Neuronal stem cell (in vitro differentiated cells): Measurements from ENCODE around the gene RNF32.

Experiments used
- DNase-seq: peaks from one replicate; pipeline ENCODE4 v3.0.0-alpha.2; 2013; ENCODE audit warnings: low spot score
- H2AFZ ChIP-seq: one replicate; pipeline ENCODE4 v1.6.1; 2013; ENCODE audit warnings: mild to moderate bottlenecking, low read length, inconsistent platforms
- H2AK5ac ChIP-seq: 2 replicates; pipeline ENCODE4 v1.6.1; 2013; ENCODE audit warnings: low read depth, mild to moderate bottlenecking, inconsistent platforms, low read length, moderate library complexity, mixed read lengths
- H2BK120ac ChIP-seq: 2 replicates; pipeline ENCODE4 v1.6.1; 2013; ENCODE audit warnings: low read depth, mild to moderate bottlenecking, inconsistent platforms, low read length, moderate library complexity, mixed read lengths
- H2BK12ac ChIP-seq: one replicate; pipeline ENCODE4 v1.6.1; 2013; ENCODE audit warnings: low read length, inconsistent platforms
- H2BK15ac ChIP-seq: 2 replicates; pipeline ENCODE4 v1.6.1; 2013; ENCODE audit warnings: mild to moderate bottlenecking, low read length, inconsistent platforms, mixed read lengths
- H2BK5ac ChIP-seq: one replicate; pipeline ENCODE4 v1.6.1; 2013; ENCODE audit warnings: inconsistent platforms, mild to moderate bottlenecking, low read length, moderate library complexity
- H3K14ac ChIP-seq: one replicate; pipeline ENCODE4 v1.6.1; 2013; ENCODE audit warnings: low read length, inconsistent platforms
- H3K18ac ChIP-seq: 2 replicates; pipeline ENCODE4 v1.6.1; 2013; ENCODE audit warnings: low read length, inconsistent platforms
- H3K23ac ChIP-seq: 2 replicates; pipeline ENCODE4 v1.6.1; 2013; ENCODE audit warnings: low read depth, mild to moderate bottlenecking, mixed read lengths, low read length, inconsistent platforms; ENCODE audit not compliant: poor library complexity
- H3K27ac ChIP-seq: replicated peaks from 3 replicates; pipeline ENCODE4 v1.5.1; 2013; ENCODE audit warnings: low read length, inconsistent platforms
- H3K27me3 ChIP-seq, 3 experiments: 2 replicates each; pipeline ENCODE4 v1.6.1; 2013; ENCODE audit warnings: low read length in 3 of 3, mild to moderate bottlenecking in 2 of 3, inconsistent platforms in 1 of 3, low read depth in 1 of 3, mixed read lengths in 1 of 3, moderate library complexity in 1 of 3; ENCODE audit not compliant: control insufficient read depth in 3 of 3, insufficient read depth in 3 of 3
- H3K36me3 ChIP-seq, 2 donors: replicated peaks in 1 of 2; 2 replicates each; pipeline ENCODE4 v1.6.1; 2013; ENCODE audit warnings: low read length in 2 of 2; ENCODE audit not compliant: control insufficient read depth in 2 of 2, insufficient read depth in 2 of 2
- H3K4ac ChIP-seq: 2 replicates; pipeline ENCODE4 v1.6.1; 2013; ENCODE audit warnings: inconsistent platforms, mild to moderate bottlenecking, low read length, moderate library complexity
- H3K4me1 ChIP-seq, 2 donors: 1 replicate in 1 of 2; 2 replicates in 1 of 2; pipeline ENCODE4 v1.6.1; 2013; ENCODE audit warnings: low read length in 2 of 2, low read depth in 1 of 2; ENCODE audit not compliant: control insufficient read depth in 2 of 2, insufficient read depth in 1 of 2
- H3K4me2 ChIP-seq: one replicate; pipeline ENCODE4 v1.6.1; 2013; ENCODE audit warnings: mild to moderate bottlenecking, low read length, inconsistent platforms; ENCODE audit not compliant: insufficient read depth, poor library complexity, severe bottlenecking
- H3K4me3 ChIP-seq, 2 donors: 2 replicates each; pipeline ENCODE4 v1.5.1; 2013; ENCODE audit warnings: low read length in 2 of 2, mild to moderate bottlenecking in 2 of 2, inconsistent platforms in 1 of 2, moderate library complexity in 1 of 2
- H3K79me1 ChIP-seq: one replicate; pipeline ENCODE4 v1.6.1; 2013; ENCODE audit warnings: low read depth, mild to moderate bottlenecking, inconsistent platforms, low read length, moderate library complexity
- H3K9ac ChIP-seq: one replicate; pipeline ENCODE4 v1.6.1; 2013; ENCODE audit warnings: mild to moderate bottlenecking, low read depth, low read length, inconsistent platforms; ENCODE audit not compliant: poor library complexity
- H3K9me3 ChIP-seq, 2 donors: replicated peaks in 1 of 2; 2 replicates each; pipeline versions ENCODE3 to v1.6.1; 2013; ENCODE audit warnings: low read length in 2 of 2, mild to moderate bottlenecking in 2 of 2, inconsistent platforms in 1 of 2, low read depth in 1 of 2, mixed read lengths in 1 of 2, moderate library complexity in 1 of 2; ENCODE audit not compliant: control insufficient read depth in 2 of 2, insufficient read depth in 1 of 2
- H4K8ac ChIP-seq: one replicate; pipeline ENCODE4 v1.6.1; 2013; ENCODE audit warnings: low read depth, mild to moderate bottlenecking, inconsistent platforms, low read length, moderate library complexity
- H4K91ac ChIP-seq: one replicate; pipeline ENCODE4 v1.6.1; 2013; ENCODE audit warnings: low read length, low read depth, mild to moderate bottlenecking, inconsistent platforms; ENCODE audit not compliant: poor library complexity
- WGBS, 2 donors: extraction: QIAGEN DNeasy Blood & Tissue Kit; methylation state at CpG; one replicate each; pipeline ENCODE4 v1.1.7; 2013; ENCODE audit warnings: missing lambda C conversion rate in 2 of 2, mixed read lengths in 1 of 2; ENCODE audit not compliant: insufficient read length in 2 of 2, insufficient replicate concordance in 1 of 2; ENCODE audit errors: extremely low coverage in 2 of 2; 5-methylcytosine and 5-hydroxymethylcytosine counted together

RNF32 gene

DNA sequence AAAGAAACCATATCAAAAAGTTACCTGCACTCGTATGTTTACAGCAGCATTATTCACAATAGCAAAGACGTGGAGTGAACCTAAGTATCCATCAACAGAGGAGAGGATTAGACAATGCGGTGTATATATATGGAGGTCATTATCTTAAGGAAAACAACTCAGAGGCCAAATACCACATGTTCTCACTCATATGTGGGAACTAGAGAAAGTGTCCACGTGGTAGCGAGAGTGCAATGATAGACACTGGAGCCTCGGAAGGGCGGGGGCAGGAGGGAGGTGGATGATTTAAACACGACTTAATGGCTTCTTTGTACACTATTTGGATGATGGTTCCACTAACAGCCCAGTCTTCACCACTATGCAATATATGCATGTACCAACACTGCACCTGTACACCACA is 40.1 kb upstream of the RNF32 start:
- no CpG with 5 or more reads among the region's 8 CpGs for WGBS, 2 donors
- H3K4me3 ChIP-seq = no peak overlapping the region
- no peak overlapping the region for H3K4ac ChIP-seq
- no peak overlapping the region for H3K4me2 ChIP-seq
- no peaks in the 10 kb centered on the region for H3K79me1 ChIP-seq
- no peak overlapping the region for H2AFZ ChIP-seq
- H2AK5ac ChIP-seq = no peak overlapping the region
- H2BK120ac ChIP-seq = no peak overlapping the region
- no peaks in the 10 kb centered on the region for H3K36me3 ChIP-seq
- no peaks in the 10 kb centered on the region for H3K9me3 ChIP-seq
- no peak overlapping the region for H3K9ac ChIP-seq
- H3K27me3 ChIP-seq = no peaks in the 10 kb centered on the region
- H4K91ac ChIP-seq = no peak overlapping the region
- no peak overlapping the region for H3K27ac ChIP-seq
- H2BK5ac ChIP-seq = no peak overlapping the region
- H3K23ac ChIP-seq = no peak overlapping the region
- no peak overlapping the region for H4K8ac ChIP-seq
- H3K18ac ChIP-seq = no peak overlapping the region
- no peak overlapping the region for H2BK15ac ChIP-seq
- DNase-seq = no peak
- H3K4me1 ChIP-seq = peaks cover 0 to 8% of the 10 kb centered on the region in 2 donors
- no peak overlapping the region for H2BK12ac ChIP-seq
- H3K14ac ChIP-seq = no peak overlapping the region

DNA sequence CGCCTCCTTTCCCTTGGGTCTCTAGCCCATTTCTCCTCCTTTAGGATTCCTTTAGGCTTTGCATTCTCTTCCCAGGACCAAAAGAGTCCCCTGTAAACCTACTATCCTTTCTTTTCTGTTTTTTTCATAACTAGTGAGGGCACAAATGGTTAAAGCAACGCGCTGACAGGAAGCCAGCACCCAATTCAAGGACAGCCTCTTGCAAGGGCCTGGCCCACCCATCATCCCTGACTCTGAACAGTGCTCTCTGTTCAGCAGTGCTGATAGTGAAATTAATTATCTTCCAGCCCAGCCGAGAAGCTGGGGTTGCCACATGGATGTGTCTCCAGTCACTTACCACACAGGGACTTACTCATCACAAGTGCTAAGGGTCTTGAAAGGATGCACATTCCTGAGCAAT is 38.3 kb upstream of the RNF32 start:
- Histone ChIP-seq H3K79me1 (no peaks in the 10 kb centered on the region), H3K9ac (no peak overlapping the region), H3K4me2 (no peak overlapping the region), H3K4ac (no peak overlapping the region), H4K8ac (no peak overlapping the region), H2AK5ac (no peak overlapping the region), H3K14ac (no peak overlapping the region), H3K27me3 (no peaks in the 10 kb centered on the region), H3K9me3 (no peaks in the 10 kb centered on the region), H2BK15ac (no peak overlapping the region), H2AFZ (no peak overlapping the region), H3K36me3 (no peaks in the 10 kb centered on the region), H3K4me1 (peaks cover 0 to 8% of the 10 kb centered on the region in 2 donors), H3K23ac (no peak overlapping the region), H3K4me3 (no peak overlapping the region), H4K91ac (no peak overlapping the region), H3K18ac (no peak overlapping the region), H2BK5ac (no peak overlapping the region), H2BK12ac (no peak overlapping the region), H3K27ac (no peak overlapping the region), H2BK120ac (no peak overlapping the region)
- no peak for DNase-seq
- WGBS, 2 donors = no CpG with 5 or more reads among the region's 4 CpGs

DNA sequence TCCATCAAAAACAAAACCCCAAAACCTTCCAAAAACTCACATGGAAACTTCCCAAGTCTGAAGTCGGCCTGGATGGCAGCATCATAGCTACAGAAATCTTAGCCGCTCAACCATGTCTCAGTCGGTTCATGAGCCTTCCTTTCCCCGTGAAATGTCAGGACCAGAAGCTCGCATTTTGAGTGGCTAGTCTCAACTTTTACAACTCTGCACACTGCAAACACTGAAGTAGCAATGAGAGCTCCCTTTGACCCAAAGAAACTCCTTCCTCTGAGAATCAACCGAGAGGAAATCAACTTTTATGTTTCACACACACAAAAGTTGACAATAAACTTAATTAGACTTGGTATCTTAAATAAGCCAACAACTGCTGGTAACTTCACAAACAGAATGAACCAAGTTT is 37.6 kb upstream of the RNF32 start:
- Histone ChIP-seq H3K36me3 (no peaks in the 10 kb centered on the region), H3K18ac (no peak overlapping the region), H4K8ac (no peak overlapping the region), H3K14ac (no peak overlapping the region), H2BK120ac (no peak overlapping the region), H4K91ac (no peak overlapping the region), H3K4ac (no peak overlapping the region), H3K4me2 (no peak overlapping the region), H2BK5ac (no peak overlapping the region), H3K79me1 (no peaks in the 10 kb centered on the region), H3K4me1 (peaks cover 0 to 8% of the 10 kb centered on the region in 2 donors), H2BK12ac (no peak overlapping the region), H3K9me3 (no peaks in the 10 kb centered on the region), H3K4me3 (no peak overlapping the region), H2BK15ac (no peak overlapping the region), H2AFZ (no peak overlapping the region), H3K23ac (no peak overlapping the region), H2AK5ac (no peak overlapping the region), H3K27me3 (no peaks in the 10 kb centered on the region), H3K9ac (no peak overlapping the region), H3K27ac (no peak overlapping the region)
- no CpG with 5 or more reads among the region's 6 CpGs for WGBS, 2 donors
- DNase-seq = no peak

DNA sequence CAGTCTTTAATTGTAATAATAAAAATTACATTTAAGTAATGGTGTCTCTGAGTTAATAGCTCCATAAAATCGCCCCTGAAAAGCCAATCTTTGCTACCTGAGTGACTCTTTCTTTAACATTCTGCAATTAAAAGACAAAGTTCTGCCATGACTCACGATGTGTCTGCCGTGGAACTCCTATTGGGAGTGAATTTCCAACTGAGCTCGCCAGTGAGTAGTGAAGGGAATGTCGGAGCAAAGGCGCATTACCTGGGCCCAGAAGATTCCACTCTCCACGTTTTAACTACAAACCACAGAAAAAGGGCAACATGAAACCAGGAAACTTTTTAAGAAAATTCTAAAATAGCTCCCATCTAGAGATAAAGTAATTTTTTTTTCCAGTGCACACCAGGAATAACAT is 36.9 kb upstream of the RNF32 start:
- Histone ChIP-seq H3K4me3 (no peak overlapping the region), H3K9ac (no peak overlapping the region), H3K27ac (no peak overlapping the region), H2AFZ (no peak overlapping the region), H3K14ac (no peak overlapping the region), H3K36me3 (no peaks in the 10 kb centered on the region), H2BK120ac (no peak overlapping the region), H3K4me1 (peaks cover 0 to 8% of the 10 kb centered on the region in 2 donors), H2AK5ac (no peak overlapping the region), H2BK15ac (no peak overlapping the region), H3K18ac (no peak overlapping the region), H3K9me3 (no peaks in the 10 kb centered on the region), H2BK5ac (no peak overlapping the region), H3K79me1 (no peaks in the 10 kb centered on the region), H3K4me2 (no peak overlapping the region), H3K23ac (no peak overlapping the region), H2BK12ac (no peak overlapping the region), H4K8ac (no peak overlapping the region), H3K4ac (no peak overlapping the region), H4K91ac (no peak overlapping the region), H3K27me3 (no peaks in the 10 kb centered on the region)
- no CpG with 5 or more reads among the region's 7 CpGs for WGBS, 2 donors
- DNase-seq = no peak
